IPS-20b (cell line): ENCODE measurements around the gene TSSK6.

Experiments used
- H3K27ac ChIP-seq: one replicate; pipeline ENCODE4 v1.5.1; 2013; ENCODE audit warnings: low read length
- H3K27me3 ChIP-seq: 2 replicates; pipeline ENCODE4 v1.6.1; 2013; ENCODE audit warnings: mild to moderate bottlenecking, low read length, inconsistent platforms; ENCODE audit not compliant: insufficient read depth
- H3K36me3 ChIP-seq: 2 replicates; pipeline ENCODE4 v1.6.1; 2013; ENCODE audit warnings: low read depth, mild to moderate bottlenecking, inconsistent platforms, low read length, moderate library complexity; ENCODE audit not compliant: insufficient read depth
- H3K4me1 ChIP-seq: 2 replicates; pipeline ENCODE4 v1.6.1; 2013; ENCODE audit warnings: mild to moderate bottlenecking, control low read depth, inconsistent platforms, low read length, moderate library complexity; ENCODE audit not compliant: insufficient read depth
- H3K4me3 ChIP-seq: 2 replicates; pipeline ENCODE4 v1.5.1; 2013; ENCODE audit warnings: mild to moderate bottlenecking, low read length, inconsistent platforms
- H3K9ac ChIP-seq: 2 replicates; pipeline ENCODE4 v1.6.1; 2013; ENCODE audit warnings: low read depth, mild to moderate bottlenecking, inconsistent platforms, low read length, moderate library complexity
- H3K9me3 ChIP-seq: 2 replicates; pipeline ENCODE4 v1.6.1; 2013; ENCODE audit warnings: mild to moderate bottlenecking, low read depth, low read length, inconsistent platforms; ENCODE audit not compliant: insufficient read depth

Gene TSSK6

DNA sequence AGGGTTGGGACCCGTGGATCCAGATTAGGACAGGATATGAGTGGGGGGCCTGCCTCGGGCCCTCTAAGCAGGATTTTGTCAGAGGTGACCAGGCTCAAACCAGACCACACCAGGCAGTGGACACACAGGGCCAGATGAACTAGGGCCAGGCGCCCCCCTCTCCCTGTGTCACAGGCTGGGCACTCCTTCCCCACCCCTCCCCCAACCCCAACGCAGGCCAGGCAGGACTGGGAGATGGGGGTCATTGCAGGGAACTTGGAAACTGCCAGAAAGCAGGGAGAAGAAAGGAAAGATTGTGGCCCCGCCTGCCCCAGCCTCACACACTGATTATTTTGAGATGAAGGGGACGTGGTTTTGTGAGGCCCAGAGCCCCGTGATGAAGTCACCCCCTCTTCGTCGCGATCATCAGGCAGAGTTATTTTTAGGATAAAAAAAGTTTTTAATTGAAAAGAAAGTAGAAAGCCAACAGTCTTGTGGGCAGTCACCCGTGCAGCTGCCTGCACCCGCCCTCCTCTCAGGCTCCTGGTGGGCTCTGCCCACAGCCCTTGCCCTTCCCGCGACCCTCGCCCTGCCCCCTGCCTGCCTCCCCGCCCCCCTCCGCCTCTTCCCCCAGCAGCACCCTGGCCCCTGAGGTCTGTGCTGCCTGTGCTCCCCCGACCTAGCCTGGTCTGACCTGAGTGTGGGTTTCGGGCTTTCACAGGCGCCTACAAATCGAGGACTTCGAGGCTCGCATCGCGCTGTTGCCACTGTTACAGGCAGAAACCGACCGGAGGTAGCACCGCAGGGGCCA is 11.4 kb upstream of the TSSK6 start:
- H3K27ac ChIP-seq: no peak overlapping the region
- no peaks in the 10 kb centered on the region for H3K27me3 ChIP-seq
- no peak overlapping the region for H3K9ac ChIP-seq
- peaks cover 3% of the 10 kb centered on the region for H3K4me1 ChIP-seq
- peaks cover 42% of the 10 kb centered on the region for H3K36me3 ChIP-seq
- H3K4me3 ChIP-seq: no peak overlapping the region
- H3K9me3 ChIP-seq: no peaks in the 10 kb centered on the region

DNA sequence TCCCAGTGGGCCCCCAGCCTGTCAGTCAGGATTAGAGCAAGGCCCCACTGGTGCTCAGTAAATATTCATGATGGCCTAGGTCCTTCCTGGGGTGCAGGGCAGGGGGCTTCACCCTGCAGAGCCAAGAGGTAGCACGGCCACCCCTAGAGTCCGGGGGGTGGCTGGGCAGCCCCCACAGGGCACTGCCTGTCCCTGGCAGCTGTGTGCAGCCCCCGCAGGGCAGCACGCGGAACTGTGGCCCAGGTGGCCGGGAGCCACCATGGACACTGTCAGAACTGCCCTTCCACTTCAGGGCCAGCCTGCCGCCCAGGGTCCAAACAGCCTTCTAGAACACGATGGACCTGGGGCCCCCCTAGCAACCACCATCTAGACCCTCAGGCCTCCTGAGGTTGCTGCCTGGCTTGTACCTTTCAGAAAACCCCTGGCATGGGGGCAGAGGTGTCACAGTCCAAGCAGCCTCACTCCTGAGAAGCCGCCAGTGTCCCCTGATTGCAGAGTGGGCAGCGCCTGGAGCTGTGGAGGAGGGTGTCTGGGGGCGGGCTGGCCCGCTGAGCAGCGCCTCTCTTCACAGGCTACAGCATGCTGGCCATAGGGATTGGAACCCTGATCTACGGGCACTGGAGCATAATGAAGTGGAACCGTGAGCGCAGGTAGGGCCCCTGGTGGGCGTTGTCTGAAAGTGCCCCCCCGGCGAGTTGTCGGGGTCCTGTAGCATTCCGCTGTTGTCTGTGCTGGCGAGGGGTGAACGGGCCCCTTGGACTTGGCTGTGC is 10.4 kb upstream of the TSSK6 start:
- Histone ChIP-seq H3K4me3 (no peak overlapping the region), H3K36me3 (peaks cover 44% of the 10 kb centered on the region)

DNA sequence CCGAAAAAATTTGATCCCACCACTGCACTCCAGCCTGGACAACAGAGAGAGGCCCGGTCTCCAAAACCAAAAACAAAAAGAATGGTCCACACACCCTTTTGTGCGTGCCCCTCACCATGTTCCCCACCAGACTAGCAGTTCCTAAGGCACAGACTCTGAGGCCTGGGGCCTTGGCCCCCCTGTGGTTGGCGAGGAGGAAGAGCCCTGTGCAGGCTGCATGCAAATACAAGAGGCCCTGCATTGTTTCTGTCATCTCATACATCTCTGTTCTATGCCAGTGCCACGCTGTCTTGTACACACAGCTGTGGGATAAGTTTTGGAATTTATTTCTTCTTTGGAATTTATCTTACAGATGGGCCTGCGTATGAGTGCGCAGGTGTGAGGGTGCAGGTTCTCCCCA is 8.7 kb upstream of the TSSK6 start:
- H3K4me3 ChIP-seq: no peak overlapping the region
- H3K4me1 ChIP-seq: no peaks in the 10 kb centered on the region
- H3K27ac ChIP-seq: no peak overlapping the region
- H3K27me3 ChIP-seq: no peaks in the 10 kb centered on the region
- H3K9me3 ChIP-seq: peaks cover 5% of the 10 kb centered on the region
- H3K36me3 ChIP-seq: peaks cover 50% of the 10 kb centered on the region
- H3K9ac ChIP-seq: no peak overlapping the region

More for the DNA sequence above, 10.4 kb upstream of the TSSK6 start:
- Histone ChIP-seq H3K9me3 (peaks cover 5% of the 10 kb centered on the region), H3K27ac (no peak overlapping the region), H3K9ac (no peak overlapping the region), H3K4me1 (peaks cover 3% of the 10 kb centered on the region), H3K27me3 (no peaks in the 10 kb centered on the region)

DNA sequence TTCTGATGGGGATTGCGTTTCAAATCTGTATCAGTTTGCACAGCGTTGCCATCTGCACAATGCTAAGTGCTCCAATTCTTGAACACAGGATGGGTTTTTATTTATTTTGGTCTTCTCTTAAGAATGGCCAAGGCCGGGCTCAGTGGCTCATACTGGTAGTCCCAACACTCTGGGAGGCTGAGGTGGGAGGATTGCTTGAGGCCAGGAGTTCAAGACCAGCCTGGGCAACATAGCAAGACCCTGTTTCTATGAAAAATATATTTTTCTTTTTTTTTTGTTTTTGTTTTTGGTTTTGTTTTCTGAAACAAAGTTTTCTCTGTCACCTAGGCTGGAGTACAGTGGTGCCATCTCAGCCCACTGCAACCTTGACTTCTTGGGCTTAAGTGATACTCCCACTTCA is 7.8 kb upstream of the TSSK6 start:
- H3K36me3 ChIP-seq: peaks cover 46% of the 10 kb centered on the region

DNA sequence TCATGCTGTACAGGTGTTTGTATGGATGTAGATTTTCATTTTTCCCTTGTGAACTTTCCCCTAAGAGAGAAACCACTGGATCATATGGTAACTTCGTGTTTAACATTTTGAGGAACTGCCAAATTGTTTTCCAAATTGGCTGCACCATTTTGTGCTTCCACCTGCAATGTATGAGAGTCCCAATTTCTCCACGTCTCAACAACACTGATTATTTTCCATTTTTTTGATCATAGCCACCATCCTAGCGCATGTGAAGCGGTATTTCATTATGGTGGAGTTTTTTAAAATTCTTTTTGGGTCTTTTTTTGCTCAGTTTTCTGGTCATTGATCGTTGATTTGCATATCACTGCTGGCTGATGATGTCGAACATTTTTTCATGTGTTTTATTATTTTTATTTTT is 5.6 kb upstream of the TSSK6 start:
- H3K27ac ChIP-seq: no peak overlapping the region
- peaks cover 5% of the 10 kb centered on the region for H3K9me3 ChIP-seq
- H3K4me1 ChIP-seq: no peaks in the 10 kb centered on the region
- no peak overlapping the region for H3K9ac ChIP-seq
- H3K4me3 ChIP-seq: no peak overlapping the region
- H3K36me3 ChIP-seq: peaks cover 30% of the 10 kb centered on the region
- no peaks in the 10 kb centered on the region for H3K27me3 ChIP-seq

More for the DNA sequence above, 7.8 kb upstream of the TSSK6 start:
- Histone ChIP-seq H3K9me3 (peaks cover 5% of the 10 kb centered on the region), H3K4me3 (no peak overlapping the region), H3K4me1 (no peaks in the 10 kb centered on the region), H3K9ac (no peak overlapping the region), H3K27ac (no peak overlapping the region), H3K27me3 (no peaks in the 10 kb centered on the region)

DNA sequence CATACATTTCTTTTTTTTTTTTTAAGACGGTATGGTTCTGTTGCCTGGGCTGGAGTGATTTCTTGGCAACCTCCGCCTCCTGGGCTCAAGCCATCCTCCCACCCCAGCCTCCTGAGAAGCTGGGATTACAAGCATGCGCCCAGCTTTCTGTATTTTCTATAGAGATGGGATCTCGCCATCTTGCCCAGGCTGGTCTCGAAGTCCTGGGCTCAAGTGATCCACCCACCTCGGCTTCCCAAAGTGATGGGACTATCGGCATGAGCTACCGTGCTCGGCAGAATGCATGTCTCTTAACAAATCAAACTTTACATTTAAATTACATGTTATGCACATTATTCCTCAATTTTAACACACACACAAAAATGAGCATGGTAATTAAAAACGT is 1.9 kb upstream of the TSSK6 start:
- peaks cover 5% of the 10 kb centered on the region for H3K9me3 ChIP-seq
- H3K4me3 ChIP-seq: peak overlapping the region; percentile 99
- H3K36me3 ChIP-seq: peaks cover 19% of the 10 kb centered on the region
- H3K4me1 ChIP-seq: no peaks in the 10 kb centered on the region
- H3K9ac ChIP-seq: peak overlapping the region; percentile 93; the same call in 1 of the 2 replicates
- H3K27me3 ChIP-seq: no peaks in the 10 kb centered on the region
- no peak overlapping the region for H3K27ac ChIP-seq

DNA sequence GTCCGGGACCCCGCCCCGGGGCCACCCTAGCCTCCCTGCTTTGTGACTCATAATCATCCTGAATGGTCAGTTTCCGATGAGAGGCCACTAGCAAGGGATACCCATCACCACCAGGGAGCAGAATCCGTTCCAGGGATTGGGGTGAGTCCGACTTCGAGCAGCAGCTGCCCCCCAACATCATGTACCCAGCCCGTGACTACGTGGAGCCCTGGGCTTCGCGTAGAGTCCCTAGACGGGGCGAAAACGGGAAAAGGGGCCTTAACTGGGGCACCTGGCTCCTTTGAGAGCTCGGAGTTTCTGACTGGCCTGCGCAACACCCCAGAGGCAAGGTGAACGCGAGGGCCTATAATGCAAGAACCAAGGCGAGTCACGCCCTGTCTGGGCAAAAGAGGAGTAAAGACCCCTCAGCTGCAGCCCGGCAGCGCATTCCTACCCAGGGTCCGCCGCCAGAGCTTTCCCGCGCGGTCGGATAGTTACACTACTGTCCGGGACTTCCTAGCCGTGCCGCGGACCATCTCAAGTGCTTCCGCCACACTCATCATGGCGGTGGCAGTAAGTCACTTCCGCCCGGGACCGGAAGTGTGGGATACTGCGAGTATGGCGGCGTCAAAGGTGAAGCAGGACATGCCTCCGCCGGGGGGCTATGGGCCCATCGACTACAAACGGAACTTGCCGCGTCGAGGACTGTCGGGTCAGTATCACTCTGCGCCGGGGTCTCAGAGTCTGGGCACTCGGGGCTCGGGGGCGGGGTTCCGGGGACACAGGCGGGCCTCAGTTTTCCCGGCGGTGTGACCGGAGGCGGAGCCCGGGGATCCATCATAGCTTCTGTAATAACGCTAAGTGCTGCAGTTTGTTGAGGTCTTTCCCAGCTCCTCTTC is 533 bp upstream of the TSSK6 start, which contains the start of gene NDUFA13:
Gene NDUFA13 (plus strand): TSS at position 584 of the 878 bp plus-strand sequence. CDS start 14 bp downstream, at position 598.
- no peaks in the 10 kb centered on the region for H3K4me1 ChIP-seq
- H3K9me3 ChIP-seq: no peaks in the 10 kb centered on the region
- no peaks in the 10 kb centered on the region for H3K27me3 ChIP-seq
- peak within 1 kb of the TSS; percentile 84 for H3K27ac ChIP-seq
- peaks cover 17% of the 10 kb centered on the region for H3K36me3 ChIP-seq
- peak within 1 kb of the TSS; percentile 99 for H3K4me3 ChIP-seq
- H3K9ac ChIP-seq: peak within 1 kb of the TSS; percentile 93

DNA sequence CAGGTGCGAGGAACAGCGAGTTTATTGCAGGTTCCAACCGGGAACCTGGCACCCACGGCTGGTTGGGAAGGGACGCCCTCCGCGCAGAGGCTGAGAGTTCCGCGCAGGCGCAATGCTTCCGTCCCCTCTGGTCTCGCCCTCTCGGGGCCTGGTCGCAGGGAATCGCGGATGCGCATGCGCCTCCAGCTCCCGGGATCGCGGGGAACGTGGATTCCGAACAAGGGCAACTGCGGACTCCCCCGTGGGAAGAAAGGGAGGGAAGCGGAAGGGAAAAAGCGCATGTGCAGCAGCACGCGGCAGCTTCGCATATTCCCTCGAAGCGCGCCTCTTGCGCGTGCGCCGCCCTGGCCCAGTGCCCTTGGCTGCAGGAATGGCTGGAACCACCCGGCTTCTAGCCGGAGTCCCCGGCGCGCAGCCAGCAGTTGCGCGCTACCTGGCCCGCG is 1.1 kb downstream of the TSSK6 start:
- no peaks in the 10 kb centered on the region for H3K4me1 ChIP-seq
- H3K9ac ChIP-seq: no peak overlapping the region
- H3K36me3 ChIP-seq: peaks cover 2% of the 10 kb centered on the region
- H3K27me3 ChIP-seq: no peaks in the 10 kb centered on the region
- H3K27ac ChIP-seq: no peak overlapping the region
- no peaks in the 10 kb centered on the region for H3K9me3 ChIP-seq
- H3K4me3 ChIP-seq: no peak overlapping the region

DNA sequence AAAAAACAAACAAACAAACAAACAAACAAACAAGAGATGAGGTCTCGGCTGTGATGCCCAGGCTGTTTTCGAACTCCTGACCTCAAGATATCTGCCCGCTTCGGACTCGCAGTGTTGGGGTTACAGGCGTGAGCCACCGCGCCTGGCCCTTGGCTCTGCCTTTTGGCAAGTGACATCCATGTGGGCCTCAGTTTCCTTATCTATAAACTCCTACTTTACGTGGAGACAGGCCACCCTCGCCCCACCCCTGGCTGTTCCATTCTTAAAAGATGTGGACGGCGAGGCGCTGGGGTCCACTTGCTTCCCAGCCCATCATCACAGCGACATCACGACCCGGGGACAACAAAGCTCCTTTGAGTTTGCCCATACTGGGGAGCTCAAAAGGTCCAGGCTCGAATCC is 1.7 kb downstream of the TSSK6 start:
- no peaks in the 10 kb centered on the region for H3K27me3 ChIP-seq
- H3K9ac ChIP-seq: no peak overlapping the region
- H3K4me1 ChIP-seq: no peaks in the 10 kb centered on the region
- H3K27ac ChIP-seq: no peak overlapping the region
- H3K4me3 ChIP-seq: no peak overlapping the region
- no peaks in the 10 kb centered on the region for H3K36me3 ChIP-seq
- no peaks in the 10 kb centered on the region for H3K9me3 ChIP-seq

DNA sequence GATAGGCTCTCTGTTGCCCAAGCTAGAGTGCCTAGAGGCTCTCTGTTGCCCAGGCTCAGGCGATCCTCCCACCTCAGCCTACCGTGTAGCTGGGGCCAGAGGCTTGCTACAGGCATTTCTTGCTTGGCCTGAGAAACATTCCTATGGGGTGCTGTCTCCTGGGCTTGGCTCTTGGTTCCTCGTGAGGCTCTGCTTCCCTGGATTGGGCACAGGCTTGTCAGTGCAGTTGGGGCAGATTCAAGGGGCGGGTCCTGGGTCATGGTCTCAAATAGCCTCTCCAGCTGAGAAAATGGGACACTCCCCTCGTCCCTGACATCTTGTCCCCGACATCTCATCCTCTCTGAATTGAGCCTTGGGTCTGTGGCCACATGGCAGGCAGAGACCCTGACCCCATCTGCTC is 4.9 kb downstream of the TSSK6 start:
- no peaks in the 10 kb centered on the region for H3K4me1 ChIP-seq
- peaks cover 25% of the 10 kb centered on the region for H3K36me3 ChIP-seq
- H3K9me3 ChIP-seq: no peaks in the 10 kb centered on the region
- H3K4me3 ChIP-seq: no peak overlapping the region
- no peak overlapping the region for H3K9ac ChIP-seq
- no peaks in the 10 kb centered on the region for H3K27me3 ChIP-seq
- no peak overlapping the region for H3K27ac ChIP-seq

DNA sequence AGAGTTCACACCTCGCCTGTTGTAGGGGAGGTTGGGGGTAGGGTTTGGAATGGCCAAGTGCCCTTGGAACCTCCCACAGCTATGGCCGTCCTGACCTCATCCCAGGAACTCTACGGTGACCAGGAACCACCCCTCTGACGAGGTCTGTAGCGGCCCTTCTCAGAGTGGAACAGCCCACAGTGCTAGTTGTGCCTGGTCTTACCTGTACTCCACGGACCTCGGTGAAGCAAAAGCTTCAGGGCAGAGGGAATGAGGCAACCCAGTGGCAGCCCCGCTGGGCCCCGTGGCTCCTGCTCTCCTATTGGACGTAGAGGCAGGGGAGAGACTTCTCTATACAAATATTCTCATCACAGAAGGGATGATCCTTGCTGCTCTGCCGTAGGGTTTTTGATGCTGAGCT is 7.1 kb downstream of the TSSK6 start:
- H3K9me3 ChIP-seq: no peaks in the 10 kb centered on the region
- H3K9ac ChIP-seq: no peak overlapping the region
- H3K36me3 ChIP-seq: peaks cover 48% of the 10 kb centered on the region
- no peak overlapping the region for H3K27ac ChIP-seq
- no peak overlapping the region for H3K4me3 ChIP-seq
- no peaks in the 10 kb centered on the region for H3K27me3 ChIP-seq
- no peaks in the 10 kb centered on the region for H3K4me1 ChIP-seq
